Skeletal muscle tissue (tissue), 5 donors: Measurements from ENCODE around the gene HOXD1. TPM values are rescaled to one million over a fixed set of nuclear protein-coding genes. Genes with fewer than 3 reads are reported as not detected.

ENCODE experiments used
- H3K27ac ChIP-seq: one replicate; pipeline ENCODE4 v1.7.0; 2013; ENCODE audit warnings: mild to moderate bottlenecking, low read depth, low read length, inconsistent platforms
- H3K27me3 ChIP-seq, 3 donors: one replicate each; pipeline ENCODE4 v1.7.0; 2013; ENCODE audit warnings: low read length in 3 of 3; ENCODE audit not compliant: control insufficient read depth in 3 of 3, insufficient read depth in 3 of 3
- H3K36me3 ChIP-seq, 3 donors: one replicate each; pipeline ENCODE4 v1.7.0; 2013; ENCODE audit warnings: low read length in 3 of 3; ENCODE audit not compliant: control insufficient read depth in 3 of 3, insufficient read depth in 3 of 3
- H3K4me1 ChIP-seq, 3 donors: one replicate each; pipeline ENCODE4 v1.7.0; 2013; ENCODE audit warnings: low read length in 3 of 3, mild to moderate bottlenecking in 3 of 3; ENCODE audit not compliant: control insufficient read depth in 3 of 3, insufficient read depth in 3 of 3
- H3K4me3 ChIP-seq, 3 donors: one replicate each; pipeline ENCODE4 v1.7.0; 2013; ENCODE audit warnings: low read length in 3 of 3
- H3K9ac ChIP-seq, 3 donors: one replicate each; pipeline ENCODE4 v1.7.0; 2013; ENCODE audit warnings: low read length in 3 of 3, mild to moderate bottlenecking in 3 of 3, moderate library complexity in 2 of 3, low read depth in 1 of 3
- H3K9me3 ChIP-seq, 3 donors: one replicate each; pipeline ENCODE4 v1.7.0; 2013; ENCODE audit warnings: low read length in 3 of 3; ENCODE audit not compliant: control insufficient read depth in 3 of 3
- small RNA-seq: library from RNA; depleted of rRNA; stranded (forward); fragments of <200 nt; gene quantifications from one replicate; pipeline ENCODE3, GENCODE V24; 2014
- total RNA-seq: library from RNA; depleted of rRNA; stranded (reverse); fragments of >200 nt; gene quantifications from one replicate; pipeline ENCODE4 v1.2.3, GENCODE V29; 2014
- donor health status: Osteomylitis.

Gene HOXD1
- total RNA-seq, 1 donor from 2014 or later = 0.52 TPM

DNA sequence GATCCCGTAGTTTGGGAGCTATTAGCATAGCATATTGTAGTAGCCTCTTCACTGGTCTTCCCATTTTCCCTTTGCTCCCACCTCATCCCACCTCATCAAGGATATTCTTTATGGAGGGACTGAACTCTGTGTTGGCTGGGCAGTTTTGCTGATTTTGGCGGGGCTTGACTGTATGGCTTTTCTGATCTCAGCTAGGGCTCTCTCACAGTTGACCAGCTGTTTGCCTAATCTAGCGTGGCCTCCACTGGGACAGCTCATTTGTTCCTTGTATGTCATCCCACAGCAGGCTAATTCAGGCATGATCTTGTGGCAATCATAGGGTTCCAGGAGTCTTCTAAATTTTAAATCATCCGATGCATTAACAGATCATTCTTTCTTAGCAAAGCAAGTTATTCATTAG, 50.6 kb downstream of the HOXD1 start:
- H3K9me3 ChIP-seq = no peaks in the 10 kb centered on the region
- no peaks in the 10 kb centered on the region for H3K36me3 ChIP-seq
- H3K4me1 ChIP-seq = peaks cover 0 to 5% (median 0%) of the 10 kb centered on the region in 3 donors
- peaks cover 0 to 7% (median 4%) of the 10 kb centered on the region in 3 donors for H3K27me3 ChIP-seq
- H3K27ac ChIP-seq = no peak overlapping the region
- H3K4me3 ChIP-seq = no peak overlapping the region
- no peak overlapping the region for H3K9ac ChIP-seq

DNA sequence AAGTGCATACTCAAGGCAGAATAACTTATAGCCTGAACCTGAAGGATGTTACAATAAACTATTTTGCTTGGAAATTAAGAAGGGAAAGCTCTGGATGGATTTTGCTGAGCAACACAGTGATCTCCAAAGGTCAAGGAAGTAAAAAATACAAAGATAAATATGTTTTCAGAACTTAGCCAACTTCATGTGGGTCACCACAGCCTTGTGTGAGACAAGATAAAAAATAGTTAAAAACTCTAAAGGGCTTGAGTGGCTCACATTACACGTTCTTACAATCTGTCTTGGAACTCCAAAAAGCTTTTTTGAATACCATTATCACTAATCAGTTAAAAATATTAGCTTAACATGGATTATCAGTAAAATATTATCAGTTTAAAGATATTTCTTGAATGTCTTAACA, 51.8 kb downstream of the HOXD1 start:
- no peaks in the 10 kb centered on the region for H3K9me3 ChIP-seq
- no peak overlapping the region for H3K9ac ChIP-seq
- peaks cover 0 to 7% (median 4%) of the 10 kb centered on the region in 3 donors for H3K27me3 ChIP-seq
- H3K4me3 ChIP-seq = no peak overlapping the region
- H3K36me3 ChIP-seq = no peaks in the 10 kb centered on the region
- H3K27ac ChIP-seq = no peak overlapping the region
- peaks cover 0 to 5% (median 0%) of the 10 kb centered on the region in 3 donors for H3K4me1 ChIP-seq

Small RNA genes within 50 kb of the gene (small RNA-seq; reads per million reads assigned to genes)
- 45,204 reads per million, percentile 100 among the genes with 10 or more reads in this experiment for gene MIR10B

Other genes starting within 250 kb of the HOXD1 start
- 45.4 TPM for gene LNPK, start 186.4 kb upstream of the HOXD1 start, total RNA-seq
- under 0.01 TPM for gene EVX2, start 104.7 kb upstream of the HOXD1 start, total RNA-seq
- gene HOXD13, start 95.9 kb upstream of the HOXD1 start, total RNA-seq = under 0.01 TPM
- not detected for gene HOXD12, start 88.9 kb upstream of the HOXD1 start, total RNA-seq
- not detected for gene HOXD11, start 81.4 kb upstream of the HOXD1 start, total RNA-seq
- gene HOXD10, start 71.9 kb upstream of the HOXD1 start, total RNA-seq = 0.52 TPM
- 5.7 TPM for gene HOXD9, start 65.9 kb upstream of the HOXD1 start, total RNA-seq
- gene HOXD8, start 59.0 kb upstream of the HOXD1 start, total RNA-seq = 18.8 TPM
- gene HOXD4, start 37.1 kb upstream of the HOXD1 start, total RNA-seq = 1.0 TPM
- 4.2 TPM for gene HOXD3, start 31.4 kb upstream of the HOXD1 start, total RNA-seq
- gene MTX2, start 80.8 kb downstream of the HOXD1 start, total RNA-seq = 27.7 TPM